Measurements from ENCODE around the gene MOB2.
A peak's percentile ranks its signal among the peaks of the same experiment; 100 is the strongest.
"Not testable (repeated sequence)": the region's sequence is repeated elsewhere in the genome, so short reads cannot be mapped to it uniquely, and the experiment has no call there.

MOB2 gene

DNA sequence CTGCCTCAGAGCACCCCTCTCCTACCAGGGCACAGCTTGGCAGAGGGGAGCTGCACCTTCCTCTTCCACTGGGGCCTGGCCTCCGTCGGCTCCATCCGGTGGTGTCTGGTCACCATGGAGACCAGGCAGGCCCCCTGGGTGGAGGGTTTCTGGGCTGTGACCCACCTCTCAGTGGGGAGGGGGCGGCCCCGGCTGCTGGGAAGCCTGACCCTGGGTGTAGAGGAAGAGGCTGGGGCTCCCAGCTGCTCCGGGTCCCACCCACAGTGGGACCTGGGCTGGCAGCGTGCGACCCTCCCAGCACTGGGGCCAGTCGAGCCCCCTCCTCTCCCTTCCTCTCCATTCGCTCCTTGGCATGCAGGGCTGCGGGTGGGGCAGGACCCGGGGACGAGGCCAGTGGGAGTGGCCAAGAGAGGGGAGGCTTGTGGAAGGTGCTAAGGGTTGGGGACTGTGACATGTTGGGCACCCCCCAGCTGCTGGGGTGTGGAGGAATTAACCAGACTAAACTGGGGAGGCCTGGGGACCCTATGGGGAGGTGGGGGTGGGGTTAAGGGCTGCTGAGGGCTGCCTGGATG lies 50.0 kb downstream of the MOB2 start:
- H2AFZ ChIP-seq (ENCODE audit: low read length), result no peak overlapping the region
- no peak overlapping the region for H2BK15ac ChIP-seq (ENCODE audit: low read length)
- DNase-seq (ENCODE audit: low spot score), result no peak
- peaks cover 10% of the 10 kb centered on the region for H3K79me1 ChIP-seq (ENCODE audit: low read depth, low read length)
- no peak overlapping the region for H4K91ac ChIP-seq (ENCODE audit: low read depth, low read length, poor library complexity)
- H3K27ac ChIP-seq (replicated peaks; ENCODE audit: low read length), result no peak overlapping the region
- no peak overlapping the region for H3K4me2 ChIP-seq (ENCODE audit: insufficient read depth, low read length, poor library complexity, severe bottlenecking)
- H3K9ac ChIP-seq (ENCODE audit: low read depth, low read length, poor library complexity), result no peak overlapping the region
- no peak overlapping the region for H4K8ac ChIP-seq (ENCODE audit: low read depth, low read length)
- no CpG with 5 or more reads among the region's 13 CpGs for WGBS, 2 donors (ENCODE audit: extremely low coverage in 2 of 2, insufficient read length in 2 of 2, insufficient replicate concordance in 1 of 2)
- peak overlapping the region; percentile 35 for H3K18ac ChIP-seq (ENCODE audit: low read length)
- peak overlapping the region; percentile 91 for H2AK5ac ChIP-seq (ENCODE audit: low read depth, low read length)
- no peak overlapping the region for H2BK120ac ChIP-seq (ENCODE audit: low read depth, low read length)
- H3K4ac ChIP-seq (ENCODE audit: low read length), result no peak overlapping the region
- no peak overlapping the region for H2BK5ac ChIP-seq (ENCODE audit: low read length)
- H3K14ac ChIP-seq (ENCODE audit: low read length), result no peak overlapping the region
- peaks cover 0 to 4% of the 10 kb centered on the region in 2 donors for H3K36me3 ChIP-seq (replicated peaks in 1 of 2; ENCODE audit: control insufficient read depth in 2 of 2, insufficient read depth in 2 of 2, low read length in 2 of 2)
- no peak overlapping the region for H3K23ac ChIP-seq (ENCODE audit: low read depth, low read length, poor library complexity)
- no peaks in the 10 kb centered on the region for H3K27me3 ChIP-seq (ENCODE audit: control insufficient read depth in 3 of 3, insufficient read depth in 3 of 3, low read depth in 1 of 3, low read length in 3 of 3)
- no peaks in the 10 kb centered on the region for H3K9me3 ChIP-seq (replicated peaks in 1 of 2; ENCODE audit: control insufficient read depth in 2 of 2, insufficient read depth in 1 of 2, low read depth in 1 of 2, low read length in 2 of 2)
- H3K4me1 ChIP-seq (ENCODE audit: control insufficient read depth in 2 of 2, insufficient read depth in 1 of 2, low read depth in 1 of 2, low read length in 2 of 2), result peaks cover 7 to 12% of the 10 kb centered on the region in 2 donors
- no peak overlapping the region for H3K4me3 ChIP-seq (ENCODE audit: low read length in 2 of 2)
- H2BK12ac ChIP-seq (ENCODE audit: low read length), result no peak overlapping the region

DNA sequence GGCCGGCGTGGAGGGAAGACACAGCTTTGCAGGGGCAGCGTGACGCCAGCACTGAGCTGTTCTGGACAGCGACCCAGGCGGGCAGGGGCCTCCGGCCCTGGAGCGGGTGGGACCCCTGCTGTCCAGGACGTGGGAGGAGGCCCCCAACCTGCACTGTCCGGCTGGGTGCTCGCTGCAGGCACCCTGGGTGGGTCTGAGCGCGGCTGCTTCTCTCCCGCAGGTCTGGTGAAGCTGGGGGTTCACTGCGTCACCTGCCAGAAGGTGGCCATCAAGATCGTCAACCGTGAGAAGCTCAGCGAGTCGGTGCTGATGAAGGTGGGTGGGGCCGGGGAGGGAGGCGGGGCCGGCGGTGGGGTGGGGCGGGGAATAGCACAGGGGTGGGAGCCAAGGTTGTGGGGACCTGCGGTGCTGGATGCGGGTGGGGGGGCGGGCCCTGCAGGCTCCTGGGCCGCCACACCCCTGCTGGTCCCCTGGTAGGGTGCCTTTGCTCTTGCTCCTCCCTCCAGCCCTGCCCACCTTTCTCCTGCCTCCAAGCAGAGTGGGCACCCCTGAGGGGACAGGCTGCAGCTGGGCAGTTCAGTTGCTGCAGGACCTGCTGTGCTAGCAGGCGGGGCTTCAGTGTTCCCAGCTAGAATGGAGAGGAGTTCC lies 50.6 kb downstream of the MOB2 start:
- Histone ChIP-seq H3K9me3 (replicated peaks in 1 of 2; ENCODE audit: control insufficient read depth in 2 of 2, insufficient read depth in 1 of 2, low read depth in 1 of 2, low read length in 2 of 2) (no peaks in the 10 kb centered on the region), H3K4me1 (ENCODE audit: control insufficient read depth in 2 of 2, insufficient read depth in 1 of 2, low read depth in 1 of 2, low read length in 2 of 2) (peaks cover 7 to 12% of the 10 kb centered on the region in 2 donors), H2BK5ac (ENCODE audit: low read length) (no peak overlapping the region), H3K4me2 (ENCODE audit: insufficient read depth, low read length, poor library complexity, severe bottlenecking) (peak overlapping the region; percentile 33), H2BK15ac (ENCODE audit: low read length) (no peak overlapping the region), H3K18ac (ENCODE audit: low read length) (peak overlapping the region; percentile 85), H3K9ac (ENCODE audit: low read depth, low read length, poor library complexity) (no peak overlapping the region), H3K27ac (replicated peaks; ENCODE audit: low read length) (no peak overlapping the region), H2BK12ac (ENCODE audit: low read length) (no peak overlapping the region), H3K23ac (ENCODE audit: low read depth, low read length, poor library complexity) (no peak overlapping the region), H3K14ac (ENCODE audit: low read length) (no peak overlapping the region), H3K27me3 (ENCODE audit: control insufficient read depth in 3 of 3, insufficient read depth in 3 of 3, low read depth in 1 of 3, low read length in 3 of 3) (no peaks in the 10 kb centered on the region), H4K91ac (ENCODE audit: low read depth, low read length, poor library complexity) (no peak overlapping the region), H3K36me3 (replicated peaks in 1 of 2; ENCODE audit: control insufficient read depth in 2 of 2, insufficient read depth in 2 of 2, low read length in 2 of 2) (peaks cover 0 to 4% of the 10 kb centered on the region in 2 donors), H3K4ac (ENCODE audit: low read length) (no peak overlapping the region), H2AFZ (ENCODE audit: low read length) (no peak overlapping the region), H2BK120ac (ENCODE audit: low read depth, low read length) (no peak overlapping the region), H2AK5ac (ENCODE audit: low read depth, low read length) (no peak overlapping the region), H4K8ac (ENCODE audit: low read depth, low read length) (no peak overlapping the region), H3K79me1 (ENCODE audit: low read depth, low read length) (peaks cover 10% of the 10 kb centered on the region), H3K4me3 (ENCODE audit: low read length in 2 of 2) (no peak overlapping the region)
- WGBS, 2 donors (ENCODE audit: extremely low coverage in 2 of 2, insufficient read length in 2 of 2, insufficient replicate concordance in 1 of 2), result no CpG with 5 or more reads among the region's 29 CpGs
- DNase-seq (ENCODE audit: low spot score), result no peak

DNA sequence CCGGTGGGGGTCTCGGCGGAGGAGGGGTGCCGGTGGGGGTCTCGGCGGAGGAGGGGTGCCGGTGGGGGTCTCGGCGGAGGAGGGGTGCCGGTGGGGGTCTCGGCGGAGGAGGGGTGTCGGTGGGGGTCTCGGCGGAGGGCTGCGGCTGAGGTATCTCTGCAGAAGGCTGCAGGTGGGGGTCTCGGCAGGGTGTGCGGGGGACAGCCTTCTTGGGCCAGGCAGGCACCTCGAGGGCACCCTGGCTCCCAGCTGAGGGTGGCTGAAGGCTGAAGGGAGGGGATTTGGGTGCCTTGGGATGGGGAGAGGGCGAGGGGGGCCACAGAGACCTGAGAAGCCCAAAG lies 51.1 kb downstream of the MOB2 start:
- not testable (repeated sequence) for H3K9me3 ChIP-seq (replicated peaks in 1 of 2; ENCODE audit: control insufficient read depth in 2 of 2, insufficient read depth in 1 of 2, low read depth in 1 of 2, low read length in 2 of 2); H2AK5ac ChIP-seq (ENCODE audit: low read depth, low read length); H2AFZ ChIP-seq (ENCODE audit: low read length); DNase-seq (ENCODE audit: low spot score); H2BK15ac ChIP-seq (ENCODE audit: low read length); H3K36me3 ChIP-seq (replicated peaks in 1 of 2; ENCODE audit: control insufficient read depth in 2 of 2, insufficient read depth in 2 of 2, low read length in 2 of 2); H4K91ac ChIP-seq (ENCODE audit: low read depth, low read length, poor library complexity); H2BK5ac ChIP-seq (ENCODE audit: low read length); H3K23ac ChIP-seq (ENCODE audit: low read depth, low read length, poor library complexity); H3K4ac ChIP-seq (ENCODE audit: low read length); H2BK12ac ChIP-seq (ENCODE audit: low read length); H3K27ac ChIP-seq (replicated peaks; ENCODE audit: low read length); H3K27me3 ChIP-seq (ENCODE audit: control insufficient read depth in 3 of 3, insufficient read depth in 3 of 3, low read depth in 1 of 3, low read length in 3 of 3); H2BK120ac ChIP-seq (ENCODE audit: low read depth, low read length); H3K4me3 ChIP-seq (ENCODE audit: low read length in 2 of 2); H3K14ac ChIP-seq (ENCODE audit: low read length); H4K8ac ChIP-seq (ENCODE audit: low read depth, low read length)
- Histone ChIP-seq H3K79me1 (ENCODE audit: low read depth, low read length) (peaks cover 10% of the 10 kb centered on the region), H3K4me2 (ENCODE audit: insufficient read depth, low read length, poor library complexity, severe bottlenecking) (peak overlapping the region; percentile 33), H3K9ac (ENCODE audit: low read depth, low read length, poor library complexity) (peak overlapping the region; percentile 12), H3K4me1 (ENCODE audit: control insufficient read depth in 2 of 2, insufficient read depth in 1 of 2, low read depth in 1 of 2, low read length in 2 of 2) (peaks cover 7 to 12% of the 10 kb centered on the region in 2 donors), H3K18ac (ENCODE audit: low read length) (peak overlapping the region; percentile 85)
- no CpG with 5 or more reads among the region's 20 CpGs for WGBS, 2 donors (ENCODE audit: extremely low coverage in 2 of 2, insufficient read length in 2 of 2, insufficient replicate concordance in 1 of 2)

DNA sequence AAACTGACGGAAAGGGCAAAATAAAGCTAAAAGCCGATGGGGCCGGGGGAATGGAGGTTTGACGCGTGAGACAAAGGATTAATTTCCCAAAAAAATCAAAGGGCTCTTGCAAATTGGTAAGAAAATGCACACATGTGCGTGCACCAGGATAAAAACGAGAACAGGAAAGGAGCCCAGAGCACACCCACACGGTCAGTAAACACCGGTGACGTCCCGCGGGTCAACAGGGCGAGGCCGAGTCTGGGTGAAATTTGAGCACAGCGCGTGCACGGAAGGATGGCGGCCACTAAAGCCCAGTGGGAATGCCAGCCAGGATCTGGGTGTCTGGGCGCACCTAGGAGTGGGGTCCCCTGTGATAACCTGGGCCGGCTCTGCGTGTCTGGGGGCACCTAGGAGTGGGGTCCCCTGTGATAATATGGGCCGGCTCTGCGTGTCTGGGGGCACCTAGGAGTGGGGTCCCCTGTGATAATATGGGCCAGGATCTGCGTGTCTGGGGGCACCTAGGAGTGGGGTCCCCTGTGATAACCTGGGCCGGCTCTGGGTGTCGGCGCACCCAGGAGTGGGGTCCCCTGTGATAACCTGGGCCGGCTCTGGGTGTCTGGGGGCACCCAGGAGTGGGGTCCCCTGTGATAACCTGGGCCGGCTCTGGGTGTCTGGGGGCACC lies 52.5 kb downstream of the MOB2 start:
- peaks cover 0 to 1% of the 10 kb centered on the region in 2 donors for H3K9me3 ChIP-seq (replicated peaks in 1 of 2; ENCODE audit: control insufficient read depth in 2 of 2, insufficient read depth in 1 of 2, low read depth in 1 of 2, low read length in 2 of 2)
- no peak overlapping the region for H3K4me3 ChIP-seq (ENCODE audit: low read length in 2 of 2)
- no peak for DNase-seq (ENCODE audit: low spot score)
- peaks cover 0 to 4% of the 10 kb centered on the region in 2 donors for H3K36me3 ChIP-seq (replicated peaks in 1 of 2; ENCODE audit: control insufficient read depth in 2 of 2, insufficient read depth in 2 of 2, low read length in 2 of 2)
- no peak overlapping the region for H2BK15ac ChIP-seq (ENCODE audit: low read length)
- H3K18ac ChIP-seq (ENCODE audit: low read length), result no peak overlapping the region
- H3K79me1 ChIP-seq (ENCODE audit: low read depth, low read length), result peaks cover 13% of the 10 kb centered on the region
- no peak overlapping the region for H3K4me2 ChIP-seq (ENCODE audit: insufficient read depth, low read length, poor library complexity, severe bottlenecking)
- no peak overlapping the region for H4K91ac ChIP-seq (ENCODE audit: low read depth, low read length, poor library complexity)
- H3K27ac ChIP-seq (replicated peaks; ENCODE audit: low read length), result no peak overlapping the region
- H2BK12ac ChIP-seq (ENCODE audit: low read length), result no peak overlapping the region
- H2BK120ac ChIP-seq (ENCODE audit: low read depth, low read length), result no peak overlapping the region
- no peak overlapping the region for H3K9ac ChIP-seq (ENCODE audit: low read depth, low read length, poor library complexity)
- no peak overlapping the region for H2BK5ac ChIP-seq (ENCODE audit: low read length)
- H2AFZ ChIP-seq (ENCODE audit: low read length), result no peak overlapping the region
- no peak overlapping the region for H3K14ac ChIP-seq (ENCODE audit: low read length)
- no peaks in the 10 kb centered on the region for H3K27me3 ChIP-seq (ENCODE audit: control insufficient read depth in 3 of 3, insufficient read depth in 3 of 3, low read depth in 1 of 3, low read length in 3 of 3)
- no peak overlapping the region for H4K8ac ChIP-seq (ENCODE audit: low read depth, low read length)
- H3K4ac ChIP-seq (ENCODE audit: low read length), result no peak overlapping the region
- H3K4me1 ChIP-seq (ENCODE audit: control insufficient read depth in 2 of 2, insufficient read depth in 1 of 2, low read depth in 1 of 2, low read length in 2 of 2), result peaks cover 7 to 13% of the 10 kb centered on the region in 2 donors
- H3K23ac ChIP-seq (ENCODE audit: low read depth, low read length, poor library complexity), result no peak overlapping the region
- WGBS, 2 donors (ENCODE audit: extremely low coverage in 2 of 2, insufficient read length in 2 of 2, insufficient replicate concordance in 1 of 2), result no CpG with 5 or more reads among the region's 29 CpGs
- no peak overlapping the region for H2AK5ac ChIP-seq (ENCODE audit: low read depth, low read length)
